ENCODE data around the gene TAOK1.

Gene TAOK1

DNA sequence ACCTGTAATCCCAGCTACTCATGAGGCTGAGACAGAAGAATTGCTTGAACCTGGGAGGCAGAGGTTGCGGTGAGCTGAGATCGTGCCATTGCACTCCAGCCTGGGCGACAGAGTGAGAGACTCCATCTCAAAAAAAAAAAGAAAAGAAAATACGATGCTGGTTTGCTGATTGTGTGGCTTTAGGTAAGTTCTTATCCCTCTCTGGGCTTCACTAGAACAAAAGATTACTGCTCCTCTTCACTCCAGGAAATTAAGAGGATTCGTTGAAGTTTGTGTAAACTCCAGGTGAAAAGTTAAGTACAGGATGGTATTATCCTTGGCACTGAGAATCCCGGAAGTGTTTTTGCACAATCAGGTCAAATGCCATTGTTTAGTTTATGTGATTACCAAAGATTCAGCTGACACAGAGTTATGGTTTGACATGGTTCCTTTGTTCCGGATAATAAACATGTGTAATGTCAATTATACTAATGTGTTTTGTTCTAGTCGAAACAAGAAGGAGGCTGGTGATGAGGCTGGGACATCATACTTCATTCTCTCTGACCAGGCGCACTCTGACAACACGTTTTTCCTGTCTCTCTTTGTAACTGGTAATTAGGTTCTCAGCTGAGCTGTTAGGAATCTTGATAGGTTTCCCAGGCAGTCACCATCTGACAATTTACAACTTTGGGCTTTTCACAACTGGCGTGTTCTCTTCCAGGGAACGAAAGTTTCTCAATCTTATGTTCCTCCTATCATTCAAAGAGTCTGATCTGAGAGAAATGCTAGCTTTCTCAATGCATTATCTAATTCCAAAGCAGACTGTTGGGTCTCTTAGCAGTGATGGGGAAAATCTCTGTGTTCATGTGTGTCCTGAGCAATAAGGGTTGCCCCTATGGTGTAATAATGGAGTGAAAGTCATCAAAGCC, 10.8 kb upstream of the TAOK1 start:
- DNase-seq: no peak

DNA sequence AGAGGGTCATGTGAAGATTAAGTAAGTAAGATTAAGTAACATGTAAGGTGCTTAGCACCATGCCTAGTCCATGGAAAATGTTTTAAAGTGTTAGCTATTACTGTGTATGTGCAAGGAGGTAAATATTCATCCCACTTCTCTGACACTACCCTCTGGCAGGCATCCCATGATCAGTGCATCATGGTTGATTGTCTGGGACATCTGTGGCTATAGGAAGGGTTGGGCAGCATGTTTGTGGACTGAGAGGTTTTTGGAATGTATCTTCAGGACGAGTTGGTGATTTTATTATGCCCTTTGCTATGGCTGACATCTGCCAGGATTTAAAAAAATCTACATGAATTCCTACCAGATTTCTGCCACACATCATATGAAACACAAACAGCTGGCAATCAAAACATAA, 6.5 kb upstream of the TAOK1 start:
- no peak for DNase-seq

DNA sequence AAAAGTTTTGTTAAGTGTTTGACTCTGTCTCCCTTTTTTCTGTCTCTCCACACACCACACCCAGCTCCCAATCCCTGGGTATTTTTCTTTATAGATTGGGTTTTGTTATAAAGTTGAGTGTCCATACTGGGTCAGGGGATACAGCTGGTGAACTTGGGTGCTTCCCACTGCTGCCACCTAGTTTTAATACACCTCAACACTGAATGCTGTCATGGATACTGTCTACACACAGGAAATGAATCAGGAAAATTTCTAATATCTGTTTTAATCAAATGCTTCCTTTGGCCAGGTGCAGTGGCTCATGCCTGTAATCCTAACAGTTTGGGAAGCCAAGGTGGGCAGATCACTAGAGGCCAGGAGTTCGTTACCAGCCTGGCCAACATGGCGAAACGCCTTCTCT, 5.3 kb upstream of the TAOK1 start:
- DNase-seq: no peak

DNA sequence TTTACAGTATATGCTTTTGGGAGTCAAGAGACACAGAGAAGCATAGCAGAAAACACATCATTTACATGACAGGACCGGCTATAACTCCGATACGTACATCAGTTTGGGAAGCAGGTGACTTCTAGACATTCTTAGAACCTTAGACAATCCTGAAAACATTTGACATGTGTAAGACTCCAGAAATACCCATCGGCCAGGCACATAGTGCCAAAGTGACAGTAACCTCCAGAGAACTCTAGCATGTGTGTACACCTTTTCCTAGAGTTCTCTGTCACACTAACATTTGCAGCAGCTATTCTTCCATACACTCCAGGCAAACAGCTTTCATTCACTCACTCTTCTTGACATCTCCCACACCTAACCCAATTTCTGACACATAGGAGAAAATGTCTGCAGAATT, 3.4 kb upstream of the TAOK1 start:
- no peak for DNase-seq

DNA sequence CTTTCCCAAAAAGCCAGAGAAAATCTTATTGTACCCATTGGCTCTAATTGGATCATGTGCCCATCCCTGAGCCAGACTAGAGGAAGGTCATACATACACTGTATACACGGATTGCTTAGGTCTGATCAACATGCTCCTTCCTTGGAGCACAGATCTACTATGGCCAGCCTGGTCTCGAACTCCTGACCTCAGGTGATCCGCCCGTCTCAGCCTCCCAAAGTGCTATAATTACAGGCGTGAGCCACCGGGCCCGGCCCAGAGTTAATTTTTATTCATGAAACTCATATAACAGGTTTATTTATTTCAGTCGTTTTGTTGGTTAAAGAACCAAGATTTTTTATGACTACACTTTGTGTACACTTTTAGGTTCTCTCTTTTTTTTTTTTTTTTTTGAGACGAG, 1.2 kb upstream of the TAOK1 start:
- no peak for DNase-seq

DNA sequence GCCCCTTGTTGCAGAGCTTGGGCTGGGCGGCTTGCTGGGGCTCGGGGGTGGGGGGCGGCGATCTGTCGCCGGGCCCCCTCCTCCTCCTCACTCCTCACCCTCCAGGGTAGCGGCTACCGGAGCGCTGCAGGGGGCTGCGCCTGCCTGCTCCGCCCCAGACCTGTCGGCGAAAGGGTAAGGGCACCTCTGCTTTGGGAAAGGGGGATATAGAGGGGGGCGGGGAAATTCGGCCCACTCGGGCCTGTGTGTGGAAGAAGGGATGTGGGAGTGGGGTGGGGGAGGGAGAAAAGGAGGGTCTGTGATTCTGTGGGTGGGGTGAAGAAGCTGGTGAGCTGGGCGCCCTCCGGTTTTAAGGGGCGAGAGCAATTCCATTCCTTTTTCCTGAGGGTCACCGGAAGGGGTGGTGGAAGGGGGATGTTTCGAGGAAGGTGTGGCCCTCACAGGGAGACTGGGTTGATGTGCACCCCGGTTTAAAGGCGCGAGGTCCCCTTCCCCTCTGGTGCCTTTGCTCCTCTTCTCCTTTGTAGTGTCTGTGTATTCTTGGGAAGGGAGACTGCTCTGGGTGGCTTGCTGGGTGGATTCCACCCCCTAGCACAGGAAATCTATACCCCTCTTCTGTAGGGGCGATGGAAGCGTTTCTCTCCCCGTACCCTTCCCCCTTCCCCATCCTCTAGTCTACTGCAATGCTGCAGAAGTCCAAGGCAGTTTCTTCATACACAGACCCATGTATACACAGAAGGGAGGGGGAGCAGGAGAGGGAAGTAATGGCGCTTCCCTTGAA, 878 bp downstream of the TAOK1 start:
- no peak for DNase-seq

DNA sequence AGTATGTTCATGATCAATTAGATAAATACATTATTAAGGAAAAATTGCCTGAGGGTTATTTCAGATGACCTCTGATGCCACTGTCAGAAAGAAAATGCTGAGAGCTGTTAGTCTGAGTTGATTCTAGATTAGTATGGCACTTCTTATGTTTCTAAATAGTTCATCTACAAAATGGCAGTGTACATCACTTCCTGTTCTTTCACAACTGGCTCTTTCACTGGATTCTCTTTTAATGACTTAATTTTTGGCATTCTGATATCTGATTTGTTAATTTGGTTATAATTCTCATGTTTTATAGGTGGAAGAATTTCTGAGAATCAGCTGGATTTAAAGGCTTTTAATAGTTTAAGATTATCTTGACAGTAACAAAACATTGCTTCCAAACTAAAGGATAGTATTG, 3.3 kb downstream of the TAOK1 start:
- no peak for DNase-seq

DNA sequence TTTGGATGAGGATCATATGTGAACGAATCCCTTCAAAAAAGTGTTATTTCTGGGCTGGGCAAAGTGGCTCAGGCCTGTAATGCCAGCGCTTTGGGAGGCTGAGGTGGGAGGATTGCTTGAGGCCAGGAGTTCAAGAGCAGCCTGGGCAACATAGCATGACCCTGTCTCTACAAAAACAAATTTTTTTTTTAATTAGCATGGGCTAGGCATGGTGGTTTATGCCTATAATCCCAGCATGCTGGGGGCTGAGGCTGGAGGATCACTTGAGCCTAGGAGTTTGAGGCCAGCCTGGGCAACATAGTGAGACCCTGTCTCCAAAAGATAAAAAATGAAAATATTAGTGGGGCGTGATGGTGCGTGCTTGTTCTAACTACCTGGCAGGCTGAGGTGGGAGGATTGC, 4.6 kb downstream of the TAOK1 start:
- no peak for DNase-seq

DNA sequence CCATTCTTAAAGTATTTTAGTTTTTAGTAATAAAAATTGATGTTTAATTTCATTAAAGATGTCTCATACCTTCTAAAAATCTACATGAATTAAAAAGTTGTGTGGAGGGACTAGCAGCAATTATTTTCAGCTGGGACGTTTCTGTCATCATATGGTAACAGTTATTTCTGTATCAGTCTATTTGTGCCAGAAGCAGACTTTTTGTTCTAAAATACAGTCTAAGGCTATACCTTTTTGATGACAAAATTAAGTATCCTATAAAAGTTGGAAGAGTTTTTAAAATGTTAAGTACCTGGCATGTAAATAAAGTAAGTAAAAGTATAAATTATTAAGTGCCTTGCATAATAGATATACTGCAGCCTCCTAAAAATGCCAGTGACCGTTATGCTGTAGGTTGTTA, 5.9 kb downstream of the TAOK1 start:
- DNase-seq: no peak

DNA sequence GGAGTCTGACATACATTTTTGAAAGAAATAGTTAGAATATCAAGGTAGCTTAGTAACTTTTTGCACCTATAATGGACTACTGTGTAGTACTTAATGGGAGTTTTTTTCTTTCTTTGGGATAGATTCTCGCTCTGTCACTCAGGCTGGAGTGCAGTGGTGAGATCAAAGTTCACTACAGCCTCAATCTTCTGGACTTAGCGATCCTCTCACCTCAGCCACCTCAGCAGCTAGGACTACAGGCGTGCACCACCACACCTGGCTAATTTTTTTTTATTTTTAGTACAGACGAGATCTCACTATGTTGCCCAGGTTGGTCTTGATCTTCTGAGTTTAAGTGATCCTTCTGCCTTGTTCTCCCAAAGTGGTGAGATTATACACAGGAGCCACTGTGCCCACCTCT, 9.5 kb downstream of the TAOK1 start:
- DNase-seq: no peak

DNA sequence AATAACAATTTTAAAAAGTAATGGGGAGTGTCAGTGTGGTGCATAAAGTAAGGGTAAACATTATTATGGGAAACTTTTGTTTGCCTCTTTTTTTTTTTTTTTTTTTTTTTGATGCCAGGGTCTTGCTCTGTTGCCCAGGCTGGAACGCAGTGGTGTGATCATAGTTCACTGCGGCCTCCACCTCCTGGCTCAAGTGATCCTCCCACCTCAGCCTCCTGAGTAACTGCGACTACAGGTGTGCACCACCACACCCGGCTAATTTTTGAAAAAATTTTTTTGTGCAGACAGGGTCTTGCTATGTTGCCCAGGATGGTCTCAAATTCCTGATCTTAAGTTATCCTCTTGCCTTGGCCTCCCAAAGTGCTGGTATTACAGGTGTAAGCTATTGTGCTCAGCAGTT, 10.7 kb downstream of the TAOK1 start:
- no peak for DNase-seq

DNA sequence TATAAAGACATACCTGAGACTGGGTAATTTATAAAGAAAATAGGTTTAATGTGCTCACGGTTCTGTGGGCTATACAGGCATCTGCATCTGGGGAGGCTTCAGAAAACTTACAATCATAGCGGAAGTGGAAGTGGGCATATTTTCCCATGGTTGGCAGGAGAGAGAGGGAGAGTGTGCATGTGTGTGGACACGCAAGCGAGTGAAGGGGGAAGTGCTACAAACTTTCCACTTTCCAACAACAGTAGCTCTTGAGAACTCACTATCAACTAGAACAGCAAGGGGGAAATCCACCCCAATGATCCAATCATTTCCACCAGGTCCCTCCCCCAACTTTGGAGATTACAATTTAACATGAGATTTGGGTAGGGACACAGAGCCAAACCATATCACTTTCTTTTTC, 11.1 kb downstream of the TAOK1 start:
- DNase-seq: no peak

DNA sequence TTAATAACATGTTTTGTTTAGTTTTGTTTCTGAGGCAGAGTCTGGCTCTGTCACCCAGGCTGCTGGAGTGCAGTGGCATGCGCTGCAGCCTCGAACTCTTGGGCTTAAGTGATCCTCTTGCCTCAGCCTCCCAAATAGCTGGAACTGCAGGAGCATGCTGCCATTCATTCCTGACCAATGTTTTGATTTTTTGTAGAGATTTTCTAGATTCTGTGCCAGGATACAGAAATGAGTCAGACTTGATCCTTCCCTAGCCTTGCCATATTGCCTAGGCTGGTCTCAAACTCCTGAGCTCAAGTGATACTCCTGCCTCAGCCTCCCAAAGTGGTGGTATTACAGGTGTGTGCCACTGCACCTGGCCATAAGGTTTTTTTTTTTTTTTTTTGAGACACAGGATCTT, 17.7 kb downstream of the TAOK1 start:
- DNase-seq: no peak

DNA sequence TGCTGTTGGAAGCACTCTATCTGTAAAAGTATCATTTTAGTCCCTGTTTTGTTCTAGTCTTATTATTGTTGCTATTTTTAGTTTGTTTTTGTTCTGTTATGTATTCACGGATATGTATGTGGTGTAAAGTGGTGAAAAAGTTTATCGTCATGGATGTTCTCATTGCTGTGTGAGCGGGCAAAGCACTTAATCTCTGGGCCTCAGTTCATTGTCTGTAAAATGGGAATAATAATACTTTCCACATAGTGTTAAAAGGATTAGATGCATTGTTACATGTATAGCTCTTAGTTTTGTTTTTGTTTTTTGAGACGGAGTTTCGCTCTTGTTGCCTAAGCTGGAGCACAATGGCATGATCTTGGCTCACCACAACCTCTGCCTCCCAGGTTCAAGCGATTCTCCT, 19.8 kb downstream of the TAOK1 start:
- no peak for DNase-seq

DNA sequence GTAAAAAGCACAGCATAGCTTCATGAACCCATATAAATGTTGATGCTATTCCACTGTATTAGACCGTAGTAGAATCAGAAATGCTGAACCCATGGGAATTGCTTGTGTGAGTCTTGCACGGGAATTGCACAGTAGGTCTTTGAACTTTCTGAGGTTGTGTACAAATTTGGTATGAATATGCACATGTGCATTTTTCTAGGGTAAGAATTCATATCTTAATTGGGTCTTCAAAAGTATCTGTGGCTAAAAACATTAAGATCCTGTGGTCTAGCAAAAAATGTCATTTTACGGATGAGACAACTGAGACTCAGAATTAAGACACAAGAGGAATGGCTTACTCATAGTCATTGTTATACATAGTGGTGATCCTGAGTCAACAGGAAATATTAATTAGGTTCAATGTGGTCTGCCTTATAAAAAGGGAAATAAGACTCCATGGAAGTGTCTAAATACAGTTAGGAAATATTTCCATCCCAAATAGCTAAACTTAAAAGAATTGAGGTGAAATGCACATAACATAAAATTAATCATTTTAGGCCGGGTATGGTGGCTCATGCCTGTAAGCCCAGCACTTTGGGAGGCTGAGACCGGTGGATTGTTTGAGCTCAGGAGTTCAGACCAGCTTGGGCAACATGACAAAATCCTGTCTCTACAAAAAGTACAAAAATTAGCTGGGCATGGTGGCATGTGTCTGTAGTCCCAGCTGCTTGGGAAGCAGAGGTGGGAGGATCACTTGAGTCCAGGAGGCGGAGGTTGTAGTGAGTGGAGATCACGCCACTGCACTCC, 22.8 kb downstream of the TAOK1 start:
- DNase-seq: no peak

DNA sequence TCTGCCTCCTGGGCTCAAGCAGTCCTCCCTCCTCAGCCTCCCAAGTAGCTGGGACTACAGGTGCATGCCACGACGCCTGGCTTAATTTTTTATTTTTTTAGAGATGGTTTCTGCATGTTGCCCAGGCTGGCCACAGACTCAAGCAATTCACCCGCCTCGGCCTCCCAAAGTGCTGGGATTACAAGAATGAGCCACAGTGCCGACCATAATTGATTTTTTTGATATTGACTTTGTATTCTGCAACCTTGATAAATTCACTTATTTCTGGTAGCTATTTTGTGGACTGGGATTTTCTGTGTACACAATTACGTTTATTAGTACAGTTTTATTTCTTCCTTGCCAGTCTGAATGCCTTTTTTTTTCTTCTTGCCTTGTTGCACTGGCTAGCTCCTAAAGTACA, 30.0 kb downstream of the TAOK1 start:
- no peak for DNase-seq

DNA sequence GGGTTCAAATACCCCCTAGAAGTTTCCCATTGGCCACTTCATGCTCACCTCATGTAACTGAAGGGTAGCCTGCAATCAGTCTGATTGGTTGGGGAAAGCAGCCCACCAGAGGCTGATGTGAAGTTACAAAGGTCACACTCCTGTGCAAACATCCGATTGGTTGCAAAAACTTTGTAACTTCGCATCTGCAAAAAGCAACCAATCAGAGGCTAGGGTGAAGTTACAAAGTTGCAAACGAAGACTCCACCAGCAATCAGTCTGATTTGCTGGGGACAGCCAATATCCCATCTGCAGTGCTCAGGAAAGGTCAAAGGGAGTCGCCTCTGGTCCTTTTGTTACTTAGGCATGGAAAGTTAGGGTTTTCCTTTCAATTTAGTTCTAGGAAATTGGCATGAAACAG, 40.1 kb downstream of the TAOK1 start:
- DNase-seq: no peak

DNA sequence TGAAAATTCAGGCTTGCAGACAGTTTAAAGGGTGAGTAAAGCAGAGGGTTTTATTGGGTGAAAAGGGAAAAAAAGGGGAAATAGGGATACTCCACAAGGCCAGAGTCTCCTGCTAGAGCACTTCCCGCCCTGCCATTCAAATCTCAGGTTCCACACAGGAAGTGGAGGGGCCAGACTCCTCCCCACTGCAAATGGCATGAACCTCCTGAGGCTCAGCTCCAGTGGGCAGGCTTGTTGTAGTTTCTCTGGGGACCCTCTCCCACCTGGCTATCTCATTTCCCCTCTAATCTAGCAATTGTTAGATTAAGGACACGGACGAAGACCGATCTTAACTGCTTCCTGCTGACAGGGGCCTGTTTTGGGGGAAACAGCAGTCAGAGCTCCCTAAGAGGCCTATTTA, 43.4 kb downstream of the TAOK1 start:
- DNase-seq: no peak

DNA sequence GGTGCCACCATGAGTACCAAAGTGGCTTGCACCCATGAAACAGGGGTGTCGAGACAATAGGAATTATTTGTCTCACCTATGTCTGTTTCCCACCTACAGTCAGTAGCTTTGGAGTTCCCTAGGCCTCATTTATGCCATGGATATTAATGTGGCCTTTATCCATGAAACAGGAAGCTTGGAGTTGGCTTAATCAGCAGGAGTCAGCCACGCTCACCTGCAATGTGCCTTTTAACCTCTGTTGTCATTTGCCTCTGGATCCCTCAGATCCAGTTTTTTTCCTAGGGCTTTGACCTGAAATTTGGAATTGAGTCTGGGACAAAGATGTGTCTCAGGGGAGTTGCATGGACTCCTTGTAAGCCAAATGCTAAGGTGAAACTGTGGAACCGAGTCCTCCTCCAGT, 44.4 kb downstream of the TAOK1 start:
- no peak for DNase-seq

DNA sequence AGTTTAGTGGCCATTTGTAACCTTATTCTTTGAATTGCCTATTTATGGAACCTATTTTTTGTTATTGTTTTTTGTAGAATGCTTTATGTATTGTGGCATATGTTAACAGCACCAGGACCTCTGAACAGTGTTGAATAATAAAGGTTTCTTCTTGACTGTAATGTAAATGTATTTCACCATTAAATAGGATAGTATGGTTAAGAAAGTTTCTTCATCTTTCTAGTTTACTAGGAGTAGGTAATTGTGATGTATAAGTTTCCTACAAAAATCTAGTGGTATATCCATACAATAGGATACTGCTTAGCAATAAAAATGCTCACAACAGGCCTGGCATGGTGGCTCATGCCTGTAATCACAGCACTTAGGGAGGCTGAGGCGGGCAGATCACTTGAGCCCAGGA, 52.3 kb downstream of the TAOK1 start:
- no peak for DNase-seq

DNA sequence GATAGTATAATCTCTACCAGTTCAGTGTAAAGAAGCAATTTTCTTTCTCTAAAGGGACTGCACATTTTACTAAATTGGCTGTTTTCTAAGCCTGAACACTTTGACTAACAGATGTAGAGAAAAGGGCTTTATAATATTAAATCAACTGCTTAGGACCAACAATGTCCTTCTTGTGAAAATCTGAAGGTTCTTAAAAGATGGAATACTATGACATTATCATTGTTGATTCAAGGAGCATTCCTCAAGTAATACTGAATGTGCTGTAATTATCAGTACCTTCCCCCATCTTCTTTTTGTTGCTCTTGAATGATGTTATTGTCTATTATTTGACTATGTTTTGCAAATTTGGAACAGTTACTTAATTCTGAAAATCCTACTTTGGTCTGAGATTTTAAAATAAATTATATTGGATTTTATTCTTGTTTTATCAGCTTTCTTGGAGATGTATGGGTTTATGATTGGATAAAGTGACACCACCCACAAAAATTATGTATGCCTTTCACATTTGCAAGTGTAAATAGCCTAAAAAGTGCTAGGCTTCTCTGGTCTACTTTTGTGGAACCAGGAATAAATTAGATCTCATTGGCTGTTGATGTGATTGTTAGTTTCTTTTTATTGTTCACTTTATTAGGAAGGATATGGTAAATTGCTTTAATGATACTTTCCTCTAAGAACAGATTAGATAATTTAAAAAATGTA, 53.0 kb downstream of the TAOK1 start:
- DNase-seq: no peak

DNA sequence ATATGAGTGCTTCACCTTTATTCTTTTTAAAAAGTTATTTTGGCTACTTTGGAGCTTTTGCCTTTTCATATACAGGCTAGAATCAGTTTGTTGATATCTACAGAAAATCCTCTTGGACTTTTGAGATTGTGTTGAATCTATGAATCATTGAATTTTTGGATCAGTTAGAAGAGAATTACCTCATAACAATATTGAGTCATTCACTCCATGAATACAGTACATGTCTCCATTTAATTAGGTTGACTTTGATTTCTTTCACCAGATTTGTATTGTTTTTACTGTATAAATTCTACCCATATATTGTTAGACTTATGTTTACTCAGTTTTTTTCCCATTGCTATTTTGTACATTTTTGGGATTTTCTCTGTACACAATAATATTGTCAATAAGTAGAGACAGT, 54.4 kb downstream of the TAOK1 start:
- no peak for DNase-seq

DNA sequence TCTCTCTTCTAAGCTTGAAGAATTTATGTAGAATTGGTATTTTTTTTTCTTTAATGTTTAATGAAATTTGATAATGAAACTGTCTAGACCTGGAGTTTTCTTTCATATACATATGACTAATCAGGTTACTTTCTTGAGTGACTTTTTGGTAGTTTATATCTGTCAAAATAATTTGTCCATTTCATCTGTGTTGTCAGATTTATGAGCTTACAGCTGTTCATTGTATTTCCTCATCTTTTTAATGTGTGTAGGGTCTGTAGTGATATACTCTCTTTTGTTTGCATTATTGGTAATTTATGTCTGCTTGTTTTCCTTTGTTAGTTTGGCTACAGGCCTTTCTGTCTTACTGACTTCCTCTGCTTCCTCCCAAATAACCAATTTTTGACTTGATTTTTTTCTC, 55.7 kb downstream of the TAOK1 start:
- DNase-seq: no peak
